AG04450 (cell line): ENCODE results near the gene PRDM2. TPM values are rescaled to one million over a fixed set of nuclear protein-coding genes. Genes with fewer than 3 reads are reported as not detected.

Experiments used
- CTCF ChIA-PET: fragments of 300-600, 350-600 bp; formaldehyde crosslinking; extraction: SDS; loops from one replicate; lab custom pipeline; 2022; ENCODE audit warnings: antibody characterized with exemption, inconsistent platforms; lab: Charles Lee
- POLR2A ChIA-PET: fragments of 350-600 bp; formaldehyde crosslinking; extraction: SDS; loops from one replicate; lab custom pipeline; 2021; ENCODE audit warnings: antibody characterized with exemption, inconsistent platforms; lab: Yijun Ruan, JAX
- DNase-seq: peaks from one replicate; pipeline ENCODE4 v3.0.0-alpha.2; 2011; ENCODE audit warnings: low read depth, low spot score
- H3K27ac ChIP-seq: one replicate; pipeline ENCODE4 v1.5.1; 2012; ENCODE audit warnings: low read depth, low read length, control low read depth
- H3K27me3 ChIP-seq: one replicate; pipeline ENCODE4 v1.6.0; 2012; ENCODE audit warnings: low read length; ENCODE audit not compliant: control insufficient read depth, insufficient read depth
- H3K4me3 ChIP-seq: 2 replicates; pipeline ENCODE4 v1.5.1; 2011; ENCODE audit warnings: mild to moderate bottlenecking, low read depth, low read length, control low read depth
- H3K9me3 ChIP-seq: 2 replicates; pipeline ENCODE4 v1.5.1; 2012; ENCODE audit warnings: low read length; ENCODE audit not compliant: control insufficient read depth, insufficient read depth
- polyA plus RNA-seq: library from polyadenylated mRNA; depleted of rRNA; stranded (reverse); fragments of >200 nt; gene quantifications from 2 replicates; pipeline ENCODE4 v1.2.3, GENCODE V29; 2011
- TF ChIP-seq, protein P1 (sequence below): IDR thresholded peaks from 2 replicates; pipeline ENCODE4 v1.5.1; 2011; ENCODE audit warnings: low read depth, low read length, control low read depth, inconsistent platforms

The PRDM2 gene
- polyA plus RNA-seq, 1 experiment: 16.4 TPM

GRCh38 chr1:13722808-13723360 lies 22.9 kb downstream of the PRDM2 start:
- CTCF ChIA-PET: no interaction called here
- no peak overlapping the region for H3K27ac ChIP-seq
- no peak for DNase-seq
- H3K4me3 ChIP-seq: no peak overlapping the region
- TF ChIP-seq, protein P1, sequence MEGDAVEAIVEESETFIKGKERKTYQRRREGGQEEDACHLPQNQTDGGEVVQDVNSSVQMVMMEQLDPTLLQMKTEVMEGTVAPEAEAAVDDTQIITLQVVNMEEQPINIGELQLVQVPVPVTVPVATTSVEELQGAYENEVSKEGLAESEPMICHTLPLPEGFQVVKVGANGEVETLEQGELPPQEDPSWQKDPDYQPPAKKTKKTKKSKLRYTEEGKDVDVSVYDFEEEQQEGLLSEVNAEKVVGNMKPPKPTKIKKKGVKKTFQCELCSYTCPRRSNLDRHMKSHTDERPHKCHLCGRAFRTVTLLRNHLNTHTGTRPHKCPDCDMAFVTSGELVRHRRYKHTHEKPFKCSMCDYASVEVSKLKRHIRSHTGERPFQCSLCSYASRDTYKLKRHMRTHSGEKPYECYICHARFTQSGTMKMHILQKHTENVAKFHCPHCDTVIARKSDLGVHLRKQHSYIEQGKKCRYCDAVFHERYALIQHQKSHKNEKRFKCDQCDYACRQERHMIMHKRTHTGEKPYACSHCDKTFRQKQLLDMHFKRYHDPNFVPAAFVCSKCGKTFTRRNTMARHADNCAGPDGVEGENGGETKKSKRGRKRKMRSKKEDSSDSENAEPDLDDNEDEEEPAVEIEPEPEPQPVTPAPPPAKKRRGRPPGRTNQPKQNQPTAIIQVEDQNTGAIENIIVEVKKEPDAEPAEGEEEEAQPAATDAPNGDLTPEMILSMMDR: no peak
- H3K27me3 ChIP-seq: no peaks in the 10 kb centered on the region
- POLR2A ChIA-PET: no interaction called here
- H3K9me3 ChIP-seq: no peaks in the 10 kb centered on the region

DNA sequence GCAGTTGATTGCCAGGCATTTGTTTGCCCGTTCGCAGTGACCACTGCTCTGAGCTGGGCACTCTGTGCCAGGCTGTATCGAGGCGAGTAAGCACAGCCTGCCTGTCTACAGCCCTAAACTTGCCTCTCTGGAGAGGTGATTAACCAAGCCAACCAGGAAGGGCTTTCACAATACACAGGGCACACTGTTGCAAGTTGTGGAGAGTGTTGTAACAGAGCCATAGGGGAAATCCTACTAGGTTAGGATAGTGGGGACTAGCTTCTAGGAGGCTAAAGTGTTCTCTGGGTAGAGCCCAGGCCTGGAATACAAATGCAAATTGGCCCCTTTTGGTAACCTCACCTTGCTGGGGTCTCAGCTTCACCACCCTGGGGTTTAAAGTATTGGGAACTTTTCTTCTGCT lies 23.8 kb downstream of the PRDM2 start:
- no peaks in the 10 kb centered on the region for H3K27me3 ChIP-seq
- TF ChIP-seq, protein P1: no peak
- ChIA-PET CTCF (interaction anchor here (1.8 kb wide), 1 partner anchor 9 kb away, joined by 4 read pairs; no protein-coding TSS in a partner anchor), POLR2A (no interaction called here)
- H3K4me3 ChIP-seq: no peak overlapping the region
- no peak for DNase-seq
- no peak overlapping the region for H3K27ac ChIP-seq
- H3K9me3 ChIP-seq: no peaks in the 10 kb centered on the region

DNA sequence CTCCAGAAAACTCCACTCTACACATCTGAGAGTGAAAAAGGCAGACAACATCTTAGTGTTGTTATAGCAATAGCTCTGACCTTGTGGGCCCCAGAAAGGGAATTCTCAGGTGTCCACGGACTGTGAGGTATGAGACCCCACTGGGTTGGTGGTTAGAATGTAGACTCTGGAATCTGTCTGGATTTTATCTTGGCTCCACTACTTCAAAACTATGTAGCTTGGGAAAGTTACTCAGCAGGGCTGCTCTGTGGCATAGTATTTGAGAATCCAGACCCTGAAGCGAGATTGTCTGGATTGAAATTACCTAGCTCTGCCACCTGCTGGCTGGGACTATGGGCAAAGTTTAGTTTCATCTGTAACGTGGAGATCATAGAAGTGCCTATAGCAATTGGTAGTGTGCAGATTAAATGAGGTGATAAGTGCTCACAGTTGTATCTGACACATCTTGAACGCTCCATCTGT lies 25.8 kb downstream of the PRDM2 start:
- H3K4me3 ChIP-seq: no peak overlapping the region
- ChIA-PET CTCF (interaction anchor here (0.5 to 1.5 kb wide), 8 partner anchors 9 to 61 kb away, joined by 3 to 5 read pairs (median 3); no protein-coding TSS in a partner anchor), POLR2A (no interaction called here)
- no peaks in the 10 kb centered on the region for H3K9me3 ChIP-seq
- TF ChIP-seq, protein P1: peak; percentile 41
- no peak overlapping the region for H3K27ac ChIP-seq
- no peaks in the 10 kb centered on the region for H3K27me3 ChIP-seq
- DNase-seq: no peak

DNA sequence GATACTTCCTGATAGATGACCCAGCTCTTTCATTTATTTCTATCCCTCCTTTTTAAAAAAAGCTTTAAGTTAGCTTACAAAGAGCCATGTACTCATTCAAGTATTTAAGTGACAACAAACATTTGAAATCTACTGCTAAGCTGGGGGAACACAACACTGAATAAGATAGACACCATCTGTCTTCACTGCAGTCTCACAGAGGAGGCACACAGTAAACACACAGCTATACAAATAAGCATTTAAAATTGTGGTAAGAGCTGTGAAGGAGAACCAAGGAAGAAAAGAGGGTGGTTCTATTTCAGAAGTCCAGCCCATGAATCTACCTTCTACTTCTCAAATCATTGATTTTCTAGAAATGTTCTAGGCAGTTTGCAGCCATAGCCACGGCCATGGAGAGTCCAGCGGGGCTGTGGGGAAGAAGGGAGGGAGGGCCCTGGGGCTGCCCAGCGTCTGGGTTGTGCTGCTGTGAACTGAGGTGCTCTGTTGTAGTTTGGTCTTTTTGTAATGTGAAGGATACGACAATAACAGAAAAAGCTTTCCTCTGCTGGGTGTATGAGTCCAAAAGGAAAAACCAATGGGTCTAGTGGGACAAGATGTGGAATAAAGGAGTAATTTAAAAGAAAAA lies 28.2 kb downstream of the PRDM2 start:
- ChIA-PET POLR2A (interaction anchor here (0.8 to 0.9 kb wide), 2 partner anchors 21 kb away, joined by 3 to 5 read pairs; no protein-coding TSS in a partner anchor), CTCF (interaction anchor here (0.5 to 1.1 kb wide), 2 partner anchors 15 to 21 kb away, joined by 3 read pairs; no protein-coding TSS in a partner anchor)
- H3K4me3 ChIP-seq: no peak overlapping the region
- TF ChIP-seq, protein P1: no peak
- no peak overlapping the region for H3K27ac ChIP-seq
- no peak for DNase-seq
- H3K9me3 ChIP-seq: no peaks in the 10 kb centered on the region
- H3K27me3 ChIP-seq: no peaks in the 10 kb centered on the region

- ChIA-PET CTCF (interaction anchor here (0.7 to 1.2 kb wide), 3 partner anchors 15 to 84 kb away, joined by 3 to 4 read pairs (median 4); no protein-coding TSS in a partner anchor), POLR2A (interaction anchor here (0.7 kb wide), 2 partner anchors 19 to 22 kb away, joined by 3 to 4 read pairs; no protein-coding TSS in a partner anchor)
Observed at GRCh38 chr1:13730291-13730690, 30.3 kb downstream of the PRDM2 start.

More at GRCh38 chr1:13730291-13730690, 30.3 kb downstream of the PRDM2 start:
- Histone ChIP-seq H3K27ac (no peak overlapping the region), H3K4me3 (no peak overlapping the region), H3K27me3 (no peaks in the 10 kb centered on the region), H3K9me3 (no peaks in the 10 kb centered on the region)
- TF ChIP-seq, protein P1: no peak
- no peak for DNase-seq
